ENCODE results near the gene DDX51.

DDX51 gene

DNA sequence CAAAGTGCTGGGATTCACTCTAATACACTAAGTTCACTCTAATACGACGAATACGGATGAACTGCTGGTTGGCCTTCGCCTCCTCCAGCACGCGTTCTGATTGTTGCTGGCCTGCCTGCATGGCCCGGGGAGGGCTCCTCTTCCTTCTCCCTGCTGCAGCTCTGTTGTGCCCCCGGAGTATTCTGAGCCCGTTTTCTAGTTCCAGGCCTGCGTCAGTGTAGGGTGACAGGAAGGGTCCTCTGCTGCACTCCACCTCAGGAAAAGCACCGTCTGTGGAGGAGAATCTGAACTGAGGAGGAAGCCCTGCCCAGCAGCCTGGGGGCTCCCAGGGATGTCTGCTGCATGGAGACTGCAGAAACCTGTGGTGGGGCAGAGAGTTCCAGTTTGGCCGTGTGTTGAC, 44.4 kb downstream of the DDX51 start:
- TF ChIP-seq, protein P1, sequence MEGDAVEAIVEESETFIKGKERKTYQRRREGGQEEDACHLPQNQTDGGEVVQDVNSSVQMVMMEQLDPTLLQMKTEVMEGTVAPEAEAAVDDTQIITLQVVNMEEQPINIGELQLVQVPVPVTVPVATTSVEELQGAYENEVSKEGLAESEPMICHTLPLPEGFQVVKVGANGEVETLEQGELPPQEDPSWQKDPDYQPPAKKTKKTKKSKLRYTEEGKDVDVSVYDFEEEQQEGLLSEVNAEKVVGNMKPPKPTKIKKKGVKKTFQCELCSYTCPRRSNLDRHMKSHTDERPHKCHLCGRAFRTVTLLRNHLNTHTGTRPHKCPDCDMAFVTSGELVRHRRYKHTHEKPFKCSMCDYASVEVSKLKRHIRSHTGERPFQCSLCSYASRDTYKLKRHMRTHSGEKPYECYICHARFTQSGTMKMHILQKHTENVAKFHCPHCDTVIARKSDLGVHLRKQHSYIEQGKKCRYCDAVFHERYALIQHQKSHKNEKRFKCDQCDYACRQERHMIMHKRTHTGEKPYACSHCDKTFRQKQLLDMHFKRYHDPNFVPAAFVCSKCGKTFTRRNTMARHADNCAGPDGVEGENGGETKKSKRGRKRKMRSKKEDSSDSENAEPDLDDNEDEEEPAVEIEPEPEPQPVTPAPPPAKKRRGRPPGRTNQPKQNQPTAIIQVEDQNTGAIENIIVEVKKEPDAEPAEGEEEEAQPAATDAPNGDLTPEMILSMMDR (IDR thresholded peaks at IDR 0.05; ENCODE audit: low read depth, low read length, missing control alignments), result no peak
- no peak overlapping the region for H3K4me3 ChIP-seq (ENCODE audit: low read depth, low read length)
- no peak for DNase-seq (ENCODE audit: low read depth)

DNA sequence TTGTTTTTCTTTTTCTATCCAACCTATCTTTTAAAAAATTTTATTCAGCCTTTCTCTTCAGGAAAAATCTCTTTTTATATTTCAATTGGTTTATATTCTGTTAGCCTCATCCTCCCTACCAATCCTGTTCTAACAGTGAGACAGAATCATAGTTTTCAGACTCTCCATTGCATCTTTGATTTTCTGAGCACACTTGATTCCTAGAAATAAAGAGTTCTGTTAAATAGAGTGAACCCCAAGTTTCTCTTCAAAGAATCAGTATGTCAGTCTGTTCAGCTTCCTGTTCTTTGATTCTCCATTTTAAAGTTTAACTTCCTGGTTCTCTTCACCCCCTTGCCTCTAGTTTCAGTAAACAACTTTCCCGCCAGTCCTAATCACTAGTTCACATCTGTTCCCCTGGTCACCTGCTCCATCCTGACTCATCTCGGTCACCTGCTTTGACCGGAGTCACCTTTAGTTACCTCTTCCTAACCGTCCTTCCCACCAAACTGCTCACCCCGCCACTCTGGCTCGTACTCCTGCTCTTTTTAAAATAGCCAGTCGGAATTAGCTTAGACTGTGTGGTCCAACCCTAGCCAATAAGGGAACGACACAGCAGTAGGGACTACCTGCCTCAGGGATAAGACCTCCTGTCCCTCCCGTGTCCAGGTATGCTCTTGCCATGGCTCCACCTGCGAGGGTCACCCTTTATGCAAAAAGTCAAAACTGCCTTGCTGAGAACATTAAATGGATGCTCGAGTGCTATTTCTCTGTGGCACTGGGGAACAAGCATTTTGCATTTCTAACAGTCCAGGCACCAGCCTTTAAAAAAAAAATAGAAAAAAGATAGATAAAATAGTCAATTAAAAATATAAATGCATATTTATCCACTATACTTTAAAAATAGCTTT, 48.4 kb downstream of the DDX51 start:
- TF ChIP-seq, protein P1 (IDR thresholded peaks at IDR 0.05; ENCODE audit: low read depth, low read length, missing control alignments), result no peak
- no peak overlapping the region for H3K4me3 ChIP-seq (ENCODE audit: low read depth, low read length)
- no peak for DNase-seq (ENCODE audit: low read depth)

DNA sequence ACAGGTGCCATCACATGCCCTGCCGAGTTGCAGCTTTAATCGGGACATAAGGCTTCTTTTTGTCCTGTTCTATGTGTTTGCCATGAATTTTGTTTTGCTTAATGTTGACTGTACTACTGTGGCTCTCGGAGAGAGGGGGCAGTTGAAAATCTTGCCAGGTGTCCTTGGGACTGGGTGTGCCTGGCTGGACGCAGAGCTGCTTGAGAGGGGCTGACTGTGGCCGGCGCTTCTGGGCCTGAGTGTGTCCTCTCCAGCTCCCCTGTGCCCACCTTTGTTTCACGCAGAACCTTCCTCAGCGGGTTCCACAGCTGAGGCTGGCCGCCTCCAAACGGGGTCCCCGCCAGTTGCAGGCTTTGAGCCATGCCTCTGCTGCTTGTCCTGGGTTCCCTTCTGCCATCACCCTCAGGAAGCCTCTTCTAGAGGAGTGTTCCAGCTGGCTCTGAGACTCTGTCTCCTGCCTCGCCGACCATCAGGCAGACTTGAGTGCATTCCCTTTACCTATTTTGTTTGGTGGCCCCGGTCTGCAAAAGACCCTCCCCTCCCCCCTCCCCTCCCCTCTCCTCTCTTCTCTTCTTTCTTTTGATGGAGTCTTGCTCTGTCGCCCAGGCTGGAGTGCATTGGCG, 49.7 kb downstream of the DDX51 start:
- DNase-seq (ENCODE audit: low read depth), result no peak
- TF ChIP-seq, protein P1 (IDR thresholded peaks at IDR 0.05; ENCODE audit: low read depth, low read length, missing control alignments), result no peak

DNA sequence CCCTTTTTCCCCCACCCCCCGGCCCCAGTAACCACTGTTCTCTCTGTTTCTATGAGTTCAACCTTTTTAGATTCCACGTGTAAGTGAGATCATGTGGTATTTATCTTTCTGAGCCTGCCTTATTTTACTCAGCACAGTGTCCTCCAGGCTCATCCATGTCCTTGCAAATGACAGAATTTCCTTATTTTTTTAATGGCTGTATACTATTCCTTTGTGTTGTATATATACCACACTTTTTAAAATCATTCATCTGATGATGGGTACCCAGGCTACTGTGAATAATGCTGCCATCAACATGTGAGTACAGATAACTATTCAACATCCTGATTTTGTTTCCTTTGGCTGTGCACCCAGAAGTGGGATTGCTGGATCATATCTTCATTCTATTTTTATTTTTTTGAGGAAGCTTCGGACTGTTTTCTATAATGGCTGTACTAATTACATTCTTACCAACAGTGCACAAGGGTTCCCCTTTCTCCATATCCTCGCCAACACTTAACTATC, 54.7 kb downstream of the DDX51 start:
- no peak overlapping the region for H3K4me3 ChIP-seq (ENCODE audit: low read depth, low read length)
- TF ChIP-seq, protein P1 (IDR thresholded peaks at IDR 0.05; ENCODE audit: low read depth, low read length, missing control alignments), result no peak
- no peak for DNase-seq (ENCODE audit: low read depth)

More for the DNA sequence above, 49.7 kb downstream of the DDX51 start:
- no peak overlapping the region for H3K4me3 ChIP-seq (ENCODE audit: low read depth, low read length)
